BLaER1 treated with 17β-estradiol and CSF1 and Interleukin-3, amounts not matched to agents 10 nM and 100 nM (cell line): ENCODE measurements around the gene ACOX3.

Experiments used
- H3K27ac ChIP-seq, 11 experiments: shearing (Covaris generic); formaldehyde crosslinking; 2 replicates each; pipeline ENCODE4 v1.8.1; 2022
- H3K27me3 ChIP-seq, 11 experiments: shearing (Covaris generic); formaldehyde crosslinking; 2 replicates each; pipeline ENCODE4 v1.8.1; 2022
- H3K36me3 ChIP-seq, 11 experiments: shearing (Covaris generic); formaldehyde crosslinking; 2 replicates each; pipeline ENCODE4 v1.8.1; 2022
- H3K4me1 ChIP-seq, 10 experiments: shearing (Covaris generic); formaldehyde crosslinking; 2 replicates each; pipeline ENCODE4 v1.8.1; 2022
- H3K4me2 ChIP-seq, 11 experiments: shearing (Covaris generic); formaldehyde crosslinking; 2 replicates each; pipeline ENCODE4 v1.8.1; 2022
- H3K4me3 ChIP-seq, 10 experiments: shearing (Covaris generic); formaldehyde crosslinking; 2 replicates each; pipeline ENCODE4 v1.8.1; 2022
- H3K9ac ChIP-seq, 11 experiments: shearing (Covaris generic); formaldehyde crosslinking; 2 replicates each; pipeline ENCODE4 v1.8.1; 2022
- H3K9me3 ChIP-seq, 11 experiments: shearing (Covaris generic); formaldehyde crosslinking; replicated peaks in 1 of 11; 2 replicates each; pipeline ENCODE4 v1.8.1; 2022
- H4K20me1 ChIP-seq, 11 experiments: shearing (Covaris generic); formaldehyde crosslinking; 2 replicates each; pipeline ENCODE4 v1.8.1; 2022
- Cebpa-rat ChIP-seq, 11 experiments: shearing (Covaris generic); IDR thresholded peaks; 2 replicates each; pipeline ENCODE4 v1.8.1; 2022

The ACOX3 gene

DNA sequence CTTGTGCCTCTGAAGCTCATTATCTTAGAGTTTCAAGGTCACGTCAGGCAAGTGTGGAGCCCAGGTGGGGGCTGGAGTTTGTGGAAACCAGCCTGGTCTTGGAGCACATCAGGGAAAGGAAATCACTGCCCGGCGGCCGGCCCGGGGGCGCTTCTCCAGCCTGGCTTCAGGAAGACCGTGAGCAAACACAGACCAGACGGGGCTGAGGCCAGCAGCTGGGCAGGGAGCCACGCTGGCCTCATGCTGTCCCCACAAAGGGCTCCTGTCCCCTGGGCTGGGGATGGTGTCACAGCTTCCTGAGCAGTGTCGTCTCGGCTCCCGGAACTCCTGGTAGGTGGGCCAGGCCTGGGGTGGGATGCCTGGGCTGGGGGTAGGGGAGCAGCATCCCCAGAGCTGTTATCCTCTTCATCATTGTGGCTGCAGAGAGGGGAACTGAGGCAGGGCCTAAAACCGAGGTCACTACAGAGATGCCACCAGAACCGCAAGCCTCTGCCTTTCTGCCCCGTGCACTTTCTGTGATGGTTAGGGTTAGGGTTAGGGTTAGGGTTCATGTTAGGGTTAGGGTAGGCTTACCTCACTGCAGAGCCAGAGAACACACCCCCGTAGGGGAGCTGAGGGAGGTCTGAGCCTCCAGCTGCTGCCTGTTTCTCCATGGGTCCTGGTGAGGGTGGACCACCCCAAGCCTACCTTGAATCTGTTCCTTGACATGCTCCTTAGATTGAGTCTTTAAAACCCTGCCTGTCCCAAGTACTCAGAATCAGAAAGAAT lies 93.5 kb downstream of the ACOX3 start:
- no peak overlapping the region for H3K4me3 ChIP-seq
- no peak overlapping the region for H3K27ac ChIP-seq
- H3K4me1 ChIP-seq = peaks cover 18 to 43% (median 39%) of the 10 kb centered on the region in 10 experiments
- no peak for TF ChIP-seq Cebpa-rat (IDR thresholded peaks at IDR 0.05)
- H3K4me2 ChIP-seq = peak overlapping the region in 4 of 11 experiments; percentile 42 to 58 (median 51); a peak in 3 of 22 replicates
- H3K27me3 ChIP-seq = peaks cover 0 to 22% (median 13%) of the 10 kb centered on the region in 11 experiments; a peak in 16 of 22 replicates
- H3K9ac ChIP-seq = no peak overlapping the region
- H3K36me3 ChIP-seq = no peaks in the 10 kb centered on the region
- peaks cover 0 to 2% (median 0%) of the 10 kb centered on the region in 11 experiments; a peak in 3 of 22 replicates for H4K20me1 ChIP-seq
- H3K9me3 ChIP-seq = peaks cover 0 to 3% (median 0%) of the 10 kb centered on the region in 11 experiments; a peak in 4 of 22 replicates

DNA sequence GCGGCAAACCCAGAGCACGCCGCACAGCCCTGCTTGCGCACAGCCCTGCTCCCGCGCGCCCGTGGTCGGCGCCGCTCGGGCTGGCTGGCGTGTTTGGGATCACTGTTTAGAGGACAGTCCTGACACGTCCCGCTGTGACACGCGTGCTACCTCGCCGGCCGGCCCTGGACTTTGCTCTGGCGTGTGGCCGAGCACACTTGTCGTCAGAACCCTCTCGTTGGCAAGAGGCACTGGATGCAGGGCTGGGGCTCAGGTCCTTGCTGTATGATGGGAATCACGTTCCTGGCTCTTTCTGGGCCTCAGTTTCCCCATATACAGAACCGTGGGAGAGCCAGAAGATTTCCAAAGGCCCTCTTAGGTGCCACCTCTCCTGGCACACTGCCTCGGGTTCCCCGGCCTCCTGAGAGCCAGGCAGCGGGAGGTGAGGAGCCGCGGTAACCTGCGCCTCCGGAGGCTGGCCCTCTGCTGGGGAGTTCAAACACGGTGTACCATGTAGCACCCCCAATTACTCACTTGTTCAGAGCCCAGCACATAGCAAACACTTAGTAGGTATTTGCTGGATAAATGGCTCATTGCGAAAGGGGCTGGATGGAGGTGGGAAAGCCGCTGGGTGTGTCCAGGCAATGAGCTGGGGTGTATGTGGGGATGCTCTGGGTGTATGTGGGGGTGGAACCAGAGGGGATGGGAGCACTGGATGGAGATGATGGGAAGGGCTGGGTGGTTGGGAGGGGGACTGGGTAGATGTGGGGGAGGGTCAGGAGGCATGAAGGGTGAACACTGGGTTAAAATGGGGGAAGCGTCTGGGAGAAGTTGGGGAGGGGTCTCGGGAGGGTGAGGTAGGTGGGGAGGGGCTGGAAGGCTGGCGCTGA lies 94.3 kb downstream of the ACOX3 start:
- H3K27me3 ChIP-seq = peaks cover 5 to 20% (median 14%) of the 10 kb centered on the region in 11 experiments; a peak in 17 of 22 replicates
- H3K9me3 ChIP-seq = peaks cover 0 to 11% (median 7%) of the 10 kb centered on the region in 11 experiments; a peak in 14 of 22 replicates
- no peak overlapping the region for H3K9ac ChIP-seq
- H4K20me1 ChIP-seq = no peaks in the 10 kb centered on the region
- no peak overlapping the region for H3K27ac ChIP-seq
- no peaks in the 10 kb centered on the region for H3K36me3 ChIP-seq
- H3K4me2 ChIP-seq = no peak overlapping the region
- peaks cover 15 to 37% (median 32%) of the 10 kb centered on the region in 10 experiments for H3K4me1 ChIP-seq
- H3K4me3 ChIP-seq = no peak overlapping the region
- TF ChIP-seq Cebpa-rat (IDR thresholded peaks at IDR 0.05) = no peak

DNA sequence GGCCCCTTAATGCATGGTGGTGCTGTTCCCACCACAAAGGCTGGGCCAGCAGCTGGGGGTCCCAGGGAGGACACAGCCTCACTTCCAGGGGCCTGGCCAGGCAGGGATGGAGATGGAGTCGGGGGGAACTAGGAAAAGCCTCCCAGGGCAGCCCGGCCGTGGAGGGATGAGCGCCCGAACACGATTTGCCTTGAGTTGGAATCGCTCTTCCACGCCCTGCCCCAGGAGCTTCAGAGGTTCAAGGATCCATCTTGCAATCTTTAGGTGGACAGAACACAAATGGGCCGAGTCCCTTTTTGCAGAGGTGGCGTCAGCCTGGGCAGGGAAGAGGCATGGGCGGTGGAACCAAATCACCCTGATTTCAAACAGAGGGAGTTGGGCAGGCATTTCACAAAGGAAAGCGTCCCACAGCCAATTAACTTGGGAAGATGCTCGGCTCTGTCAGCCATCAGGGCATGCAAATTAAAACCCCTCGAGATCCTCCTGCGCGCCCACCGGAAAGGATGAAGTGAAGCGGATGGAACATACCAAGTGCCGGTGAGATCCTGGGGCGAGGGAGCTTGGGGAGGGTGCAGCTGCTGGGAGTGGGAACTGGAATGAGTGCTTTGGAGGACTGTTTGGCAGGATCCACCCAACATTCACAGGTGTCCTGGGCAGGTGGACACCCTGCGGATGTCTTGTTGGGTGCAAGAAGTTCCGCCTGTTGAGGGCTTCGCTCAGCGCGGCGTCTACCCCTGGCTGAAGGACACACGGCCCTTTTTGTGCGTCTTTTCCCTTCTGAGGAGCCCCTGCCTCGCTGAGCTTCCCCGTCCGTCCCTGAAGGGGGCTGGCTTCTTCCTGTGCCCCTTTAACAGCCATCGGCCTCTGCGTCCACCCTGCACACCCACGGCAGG lies 95.2 kb downstream of the ACOX3 start:
- Histone ChIP-seq H3K36me3 (no peaks in the 10 kb centered on the region), H3K9ac (no peak overlapping the region), H3K4me1 (peaks cover 12 to 30% (median 23%) of the 10 kb centered on the region in 10 experiments), H3K27me3 (peaks cover 5 to 20% (median 14%) of the 10 kb centered on the region in 11 experiments; a peak in 17 of 22 replicates), H3K4me2 (no peak overlapping the region), H4K20me1 (no peaks in the 10 kb centered on the region), H3K27ac (no peak overlapping the region), H3K4me3 (no peak overlapping the region), H3K9me3 (peaks cover 0 to 19% (median 14%) of the 10 kb centered on the region in 11 experiments; a peak in 14 of 22 replicates)
- TF ChIP-seq Cebpa-rat (IDR thresholded peaks at IDR 0.05) = no peak

DNA sequence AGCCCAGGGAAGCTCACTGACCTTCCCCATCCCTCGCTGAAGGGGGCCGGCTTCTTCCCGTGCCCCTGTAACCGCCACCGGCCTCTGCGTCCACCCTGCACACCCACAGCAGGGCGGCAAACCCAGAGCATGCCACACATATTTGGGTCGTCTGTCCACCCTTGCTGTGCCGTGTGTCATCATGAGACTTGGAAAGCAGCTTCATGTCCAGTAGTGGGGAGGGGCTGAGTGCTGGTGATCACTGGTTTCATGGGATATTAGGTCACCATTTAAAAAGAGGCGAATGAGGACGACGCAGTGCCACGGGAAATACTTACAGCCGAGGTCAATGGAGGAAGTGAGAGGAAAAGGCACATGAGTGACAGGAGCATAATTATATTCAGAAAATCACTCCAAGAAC lies 96.1 kb downstream of the ACOX3 start:
- Histone ChIP-seq H3K36me3 (no peaks in the 10 kb centered on the region), H3K27ac (no peak overlapping the region), H3K4me1 (peaks cover 12 to 30% (median 22%) of the 10 kb centered on the region in 10 experiments), H4K20me1 (no peaks in the 10 kb centered on the region), H3K27me3 (peaks cover 5 to 20% (median 14%) of the 10 kb centered on the region in 11 experiments; a peak in 17 of 22 replicates), H3K4me2 (no peak overlapping the region), H3K9me3 (peaks cover 0 to 20% (median 14%) of the 10 kb centered on the region in 11 experiments; a peak in 14 of 22 replicates), H3K4me3 (no peak overlapping the region), H3K9ac (no peak overlapping the region)
- TF ChIP-seq Cebpa-rat (IDR thresholded peaks at IDR 0.05) = no peak

DNA sequence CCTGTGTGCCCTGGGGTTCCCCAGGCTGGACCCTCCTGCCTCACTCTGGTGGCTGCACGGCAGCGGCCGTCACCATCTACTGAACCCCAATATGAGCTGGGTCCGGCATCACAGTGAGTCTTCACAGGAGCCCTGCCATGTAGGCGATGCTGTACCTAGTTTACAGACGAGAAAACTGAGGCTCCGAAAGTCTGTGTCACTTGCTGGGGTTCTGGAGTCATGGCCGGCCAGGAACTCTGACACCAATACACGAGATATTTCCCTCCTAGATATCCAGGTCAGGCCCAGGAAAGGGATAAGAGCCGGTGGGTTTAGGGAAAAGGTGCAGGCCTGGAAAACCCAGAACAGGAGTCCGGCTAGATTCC lies 96.6 kb downstream of the ACOX3 start:
- Histone ChIP-seq H3K4me1 (peaks cover 12 to 30% (median 22%) of the 10 kb centered on the region in 10 experiments), H3K27ac (no peak overlapping the region), H4K20me1 (no peaks in the 10 kb centered on the region), H3K9me3 (peaks cover 0 to 20% (median 15%) of the 10 kb centered on the region in 11 experiments; a peak in 14 of 22 replicates), H3K4me3 (no peak overlapping the region), H3K9ac (no peak overlapping the region), H3K27me3 (peaks cover 5 to 20% (median 14%) of the 10 kb centered on the region in 11 experiments; a peak in 17 of 22 replicates), H3K4me2 (no peak overlapping the region), H3K36me3 (no peaks in the 10 kb centered on the region)
- no peak for TF ChIP-seq Cebpa-rat (IDR thresholded peaks at IDR 0.05)

DNA sequence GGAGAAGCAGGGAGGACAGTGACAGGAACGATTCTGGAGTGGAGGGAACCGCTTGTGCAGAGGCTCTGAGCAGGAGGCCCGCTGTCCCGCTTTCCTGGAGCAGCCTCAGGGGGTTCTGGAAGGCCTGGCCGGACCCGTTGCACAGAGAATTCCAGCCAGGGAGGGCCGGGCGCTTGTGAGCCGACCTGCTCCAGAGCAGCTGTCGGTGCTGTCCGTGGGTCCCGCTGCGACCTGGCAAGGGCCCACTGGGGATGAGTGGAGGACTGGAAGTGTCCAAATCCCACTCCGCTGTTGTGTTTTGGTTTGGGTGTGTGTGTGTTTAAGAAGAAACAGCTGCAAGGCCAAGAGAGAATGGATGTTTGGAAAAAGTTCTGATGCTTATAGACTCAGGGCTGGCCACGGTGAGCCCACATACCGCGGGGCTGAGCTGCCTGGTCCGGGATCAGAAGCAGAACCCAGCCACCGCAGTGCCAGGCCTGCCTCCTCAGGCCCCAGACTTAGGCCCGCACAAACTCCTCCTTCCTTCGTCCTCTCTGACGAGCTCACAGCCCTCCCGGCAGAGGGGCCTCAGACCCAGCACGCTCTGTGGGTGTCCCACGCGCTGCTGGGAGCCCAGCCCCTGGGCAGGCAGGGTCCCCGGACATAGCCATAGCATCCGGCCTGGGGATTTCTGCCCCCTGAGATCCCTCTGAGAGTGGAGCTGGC lies 97.1 kb downstream of the ACOX3 start:
- Histone ChIP-seq H3K9ac (no peak overlapping the region), H3K27me3 (peaks cover 5 to 20% (median 14%) of the 10 kb centered on the region in 11 experiments; a peak in 17 of 22 replicates), H3K27ac (no peak overlapping the region), H3K36me3 (no peaks in the 10 kb centered on the region), H3K4me2 (peak overlapping the region in 5 of 11 experiments; percentile 2 to 53 (median 47); a peak in 8 of 22 replicates), H3K9me3 (peaks cover 0 to 20% (median 17%) of the 10 kb centered on the region in 11 experiments; a peak in 16 of 22 replicates), H3K4me1 (peaks cover 11 to 26% (median 20%) of the 10 kb centered on the region in 10 experiments), H3K4me3 (no peak overlapping the region), H4K20me1 (no peaks in the 10 kb centered on the region)
- no peak for TF ChIP-seq Cebpa-rat (IDR thresholded peaks at IDR 0.05)

DNA sequence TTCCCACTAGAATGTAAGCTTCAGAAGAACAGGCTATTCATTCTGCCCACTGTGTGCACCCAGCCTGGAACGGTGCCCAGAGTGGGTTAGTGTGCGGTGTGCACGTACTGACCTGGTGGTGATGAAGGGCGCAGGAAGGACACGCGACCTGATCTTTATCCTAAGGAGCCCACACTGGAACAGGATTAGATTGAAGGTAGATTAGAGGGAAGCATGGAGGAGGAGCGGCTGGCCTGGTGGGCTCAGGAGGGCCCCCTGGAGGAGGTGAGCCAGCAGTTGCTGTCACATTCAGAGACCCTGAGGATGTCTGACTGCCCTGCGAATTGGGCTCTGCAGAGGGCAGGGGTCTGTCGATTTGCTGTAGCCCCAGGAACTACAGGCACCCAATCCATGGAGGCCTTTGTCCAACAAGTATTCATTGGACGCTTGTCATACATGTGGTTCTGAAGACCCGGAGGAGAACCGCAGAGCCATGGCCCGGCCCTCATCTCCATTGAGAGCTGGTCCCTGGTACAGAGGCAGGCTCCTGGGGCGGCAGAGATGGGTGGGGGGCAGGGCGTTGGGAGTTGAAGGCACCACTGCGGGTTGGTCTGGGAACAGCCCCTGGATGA lies 97.8 kb downstream of the ACOX3 start:
- Histone ChIP-seq H3K4me2 (peak overlapping the region in 7 of 11 experiments; percentile 2 to 53 (median 19); a peak in 10 of 22 replicates), H3K9me3 (peaks cover 0 to 23% (median 18%) of the 10 kb centered on the region in 11 experiments; a peak in 16 of 22 replicates), H3K9ac (no peak overlapping the region), H3K4me3 (no peak overlapping the region), H3K27me3 (peaks cover 5 to 20% (median 14%) of the 10 kb centered on the region in 11 experiments; a peak in 17 of 22 replicates), H3K36me3 (no peaks in the 10 kb centered on the region), H3K27ac (no peak overlapping the region), H3K4me1 (peaks cover 4 to 22% (median 16%) of the 10 kb centered on the region in 10 experiments), H4K20me1 (no peaks in the 10 kb centered on the region)
- no peak for TF ChIP-seq Cebpa-rat (IDR thresholded peaks at IDR 0.05)
